HepG2 (cell line): ENCODE results near the gene LRRC3C. TPM values are rescaled to one million over a fixed set of nuclear protein-coding genes. Genes with fewer than 3 reads are reported as not detected.

Experiments used
- ARNTL ChIP-seq: sonication (generic); formaldehyde crosslinking; IDR thresholded peaks from 2 replicates; pipeline ENCODE4 v1.4.0; 2020; ENCODE audit warnings: mild to moderate bottlenecking, missing genetic modification reagents
- DMAP1 ChIP-seq: IDR thresholded peaks from 2 replicates; pipeline ENCODE4 v1.6.1; 2016
- FOXC1 ChIP-seq: sonication (generic); formaldehyde crosslinking; IDR thresholded peaks from 2 replicates; pipeline ENCODE4 v1.8.0; 2022; ENCODE audit warnings: mild to moderate bottlenecking, missing genetic modification reagents, borderline replicate concordance
- HNF4A ChIP-seq: sonication (generic); formaldehyde crosslinking; IDR thresholded peaks from 2 replicates; pipeline ENCODE4 v1.4.0; 2020; ENCODE audit warnings: missing genetic modification reagents
- HNRNPLL ChIP-seq: fragments of 200-400 bp; formaldehyde crosslinking; IDR thresholded peaks from 2 replicates; pipeline ENCODE4 v1.6.1; 2017; ENCODE audit warnings: mild to moderate bottlenecking, low read depth, low read length; ENCODE audit not compliant: poor library complexity, severe bottlenecking
- IRF9 ChIP-seq: sonication (generic); formaldehyde crosslinking; IDR thresholded peaks from 2 replicates; pipeline ENCODE4 v1.8.0; 2022; ENCODE audit warnings: missing genetic modification reagents, mild to moderate bottlenecking, borderline replicate concordance
- ISL2 ChIP-seq: sonication (generic); formaldehyde crosslinking; IDR thresholded peaks from 2 replicates; pipeline ENCODE4 v1.5.0; 2020; ENCODE audit warnings: missing genetic modification reagents
- KLF6 ChIP-seq: IDR thresholded peaks from 2 replicates; pipeline ENCODE4 v1.8.0; 2016; ENCODE audit warnings: missing biosample characterization, missing genetic modification reagents
- MTA1 ChIP-seq: sonication (generic); formaldehyde crosslinking; IDR thresholded peaks from 2 replicates; pipeline ENCODE4 v1.4.0; 2020; ENCODE audit warnings: missing genetic modification reagents, mild to moderate bottlenecking, borderline replicate concordance
- NBN ChIP-seq: fragments of 450-650 bp; conservative IDR thresholded peaks from 2 replicates; pipeline ENCODE4 v1.6.1; 2017
- NONO ChIP-seq, 2 experiments: fragments of 450-650 bp in 1 of 2; sonication (generic) in 1 of 2; formaldehyde crosslinking in 1 of 2; IDR thresholded peaks in 1 of 2; conservative IDR thresholded peaks in 1 of 2; 2 replicates each; pipeline versions ENCODE4 v1.6.1 to v1.8.0; 2017 to 2022; ENCODE audit warnings: mild to moderate bottlenecking in 1 of 2, missing genetic modification reagents in 1 of 2, moderate library complexity in 1 of 2
- NR2F1 ChIP-seq, 2 experiments: fragments of 450-650 bp in 1 of 2; formaldehyde crosslinking in 1 of 2; IDR thresholded peaks; 2 replicates each; pipeline versions ENCODE4 v1.5.0 to v1.6.1; 2016 to 2020; ENCODE audit warnings: mild to moderate bottlenecking in 1 of 2, missing compliant biosample characterization in 1 of 2, missing genetic modification reagents in 1 of 2, moderate library complexity in 1 of 2
- PHB2 ChIP-seq: fragments of 450-650 bp; IDR thresholded peaks from 2 replicates; pipeline ENCODE4 v1.6.1; 2018; ENCODE audit not compliant: partially characterized antibody
- SOX5 ChIP-seq: IDR thresholded peaks from 2 replicates; pipeline ENCODE4 v1.6.1; 2016; ENCODE audit warnings: borderline replicate concordance
- SRSF4 ChIP-seq: fragments of 200-400 bp; formaldehyde crosslinking; IDR thresholded peaks from one replicate; pipeline ENCODE4 v1.6.1; 2018; ENCODE audit warnings: mild to moderate bottlenecking, low read depth, low read length, moderate library complexity; ENCODE audit not compliant: poor library complexity, severe bottlenecking
- SUZ12 ChIP-seq: fragments of 150-350 bp; IDR thresholded peaks from 2 replicates; pipeline ENCODE4 v1.6.1; 2014; ENCODE audit warnings: low read depth, low read length
- TAF1 ChIP-seq: sonication (generic); formaldehyde crosslinking; IDR thresholded peaks from 2 replicates; pipeline ENCODE4 v1.4.0; 2020; ENCODE audit warnings: missing genetic modification reagents
- THAP11 ChIP-seq: IDR thresholded peaks from 2 replicates; pipeline ENCODE4 v1.6.1; 2016; ENCODE audit warnings: missing biosample characterization, missing genetic modification reagents
- U2AF1 ChIP-seq: fragments of 200-400 bp; formaldehyde crosslinking; optimal IDR thresholded peaks from 2 replicates; pipeline ENCODE3; 2017; ENCODE audit warnings: mild to moderate bottlenecking, low read depth, low read length
- XBP1 ChIP-seq: sonication (generic); formaldehyde crosslinking; IDR thresholded peaks from 2 replicates; pipeline ENCODE4 v1.5.0; 2020; ENCODE audit warnings: missing genetic modification reagents
- ZBTB4 ChIP-seq: sonication (generic); formaldehyde crosslinking; IDR thresholded peaks from 2 replicates; pipeline ENCODE4 v1.4.0; 2020; ENCODE audit warnings: missing genetic modification reagents, mild to moderate bottlenecking, borderline replicate concordance
- ZFP82 ChIP-seq: sonication (generic); formaldehyde crosslinking; IDR thresholded peaks from 2 replicates; pipeline ENCODE4 v1.5.1; 2020; ENCODE audit warnings: mild to moderate bottlenecking, missing genetic modification reagents, borderline replicate concordance
- ZIK1 ChIP-seq: sonication (generic); formaldehyde crosslinking; IDR thresholded peaks from 2 replicates; pipeline ENCODE4 v1.5.0; 2020; ENCODE audit warnings: mild to moderate bottlenecking, low read depth, missing genetic modification reagents, borderline replicate concordance
- ZNF335 ChIP-seq: sonication (generic); formaldehyde crosslinking; IDR thresholded peaks from 2 replicates; pipeline ENCODE4 v1.4.0; 2020; ENCODE audit warnings: missing genetic modification reagents
- ZNF430 ChIP-seq: sonication (generic); formaldehyde crosslinking; IDR thresholded peaks from 2 replicates; pipeline ENCODE4 v1.9.0; 2021; ENCODE audit warnings: mild to moderate bottlenecking, missing genetic modification reagents
- ZNF546 ChIP-seq: sonication (generic); formaldehyde crosslinking; conservative IDR thresholded peaks from 2 replicates; pipeline ENCODE4 v1.8.1; 2023; ENCODE audit warnings: mild to moderate bottlenecking, missing genetic modification reagents
- ZNF563 ChIP-seq: sonication (generic); formaldehyde crosslinking; IDR thresholded peaks from 2 replicates; pipeline ENCODE4 v1.8.0; 2022; ENCODE audit warnings: mild to moderate bottlenecking, moderate library complexity, missing genetic modification reagents
- ZNF672 ChIP-seq: sonication (generic); formaldehyde crosslinking; IDR thresholded peaks from 2 replicates; pipeline ENCODE4 v1.8.1; 2022; ENCODE audit warnings: missing genetic modification reagents
- ZSCAN29 ChIP-seq: sonication (generic); formaldehyde crosslinking; conservative IDR thresholded peaks from 2 replicates; pipeline ENCODE4 v1.4.0; 2020; ENCODE audit warnings: mild to moderate bottlenecking, missing genetic modification reagents
- polyA plus RNA-seq, 8 experiments: library from polyadenylated mRNA; depleted of rRNA in 3 of 8; stranded (reverse) in 7 of 8; unstranded in 1 of 8; fragments of >200 nt; fragmentation: Illumina TruSeq in 4 of 8; extraction: Trizol in 4 of 8; gene quantifications; 2 replicates each; pipeline versions ENCODE4 v1.2.1 to v1.2.3, GENCODE V29; 2011 to 2016; ENCODE audit warnings: low read depth in 4 of 8, missing spikeins in 1 of 8, mixed read lengths in 1 of 8; ENCODE audit not compliant: insufficient read depth in 1 of 8
- total RNA-seq, 5 experiments: library from RNA; depleted of rRNA; stranded (reverse); fragments of >200 nt; fragmentation: Illumina TruSeq; extraction: Trizol; gene quantifications; 2 replicates each; pipeline ENCODE4 v1.2.3, GENCODE V29; 2016; ENCODE audit warnings: low read depth in 1 of 5

The LRRC3C gene
- total and polyA plus RNA-seq, 2 of the 13 experiments (the other 11 are each of a cell fraction or from before 2014, with no cell fraction given) = 0.17 TPM; not detected in 1

- TF ChIP-seq ZBTB4 (CRISPR knock-in tag) (no peak), NBN (no peak), FOXC1 (CRISPR knock-in tag) (0 out of 2 replicates have a peak, but pooled peaks have one; percentile 34), KLF6 (CRISPR knock-in tag) (0 out of 2 replicates have a peak, but pooled peaks have one; percentile 7), ZNF546 (CRISPR knock-in tag) (peak; percentile 54; the same call in 1 of the 2 replicates), ZNF563 (CRISPR knock-in tag) (peak; percentile 88), ISL2 (no peak), ZNF672 (CRISPR knock-in tag) (no peak), NR2F1 (CRISPR knock-in tag; IDR thresholded peaks at IDR 0.05) (peak in 1 of 2 experiments; percentile 96), MTA1 (CRISPR knock-in tag) (0 out of 2 replicates have a peak, but pooled peaks have one; percentile 23), TAF1 (CRISPR knock-in tag) (0 out of 2 replicates have a peak, but pooled peaks have one; percentile 1), THAP11 (CRISPR knock-in tag) (peak; percentile 45; the same call in 1 of the 2 replicates), ARNTL (CRISPR knock-in tag) (peak; percentile 34), SOX5 (peak; percentile 30), NONO (IDR thresholded peaks at IDR 0.05) (no peak), NONO (CRISPR knock-in tag; conservative IDR thresholded peaks at IDR 0.05) (peak; percentile 44; the same call in 1 of the 2 replicates), PHB2 (no peak), XBP1 (CRISPR knock-in tag) (no peak), ZFP82 (CRISPR knock-in tag) (0 out of 2 replicates have a peak, but pooled peaks have one; percentile 56), SUZ12 (no peak), SRSF4 (no peak), U2AF1 (no peak), IRF9 (peak; percentile 21; the same call in 1 of the 2 replicates), ZNF430 (CRISPR knock-in tag) (peak; percentile 69; the same call in 1 of the 2 replicates), HNRNPLL (peak; percentile 52), ZIK1 (CRISPR knock-in tag) (no peak), ZSCAN29 (CRISPR knock-in tag) (0 out of 2 replicates have a peak, but pooled peaks have one; percentile 19), DMAP1 (peak; percentile 30; the same call in 1 of the 2 replicates), ZNF335 (no peak), HNF4A (peak; percentile 76)
These were observed 888 bp upstream of the LRRC3C start (continued) for GRCh38 chr17:39926588-39927100.
